HEK293 (cell line): ENCODE data around the gene NDC1.

Experiments
- CTCF ChIA-PET: fragments of 350-600 bp; formaldehyde crosslinking; extraction: SDS; loops from one replicate; lab custom pipeline; 2021; ENCODE audit warnings: antibody characterized with exemption; lab: Yijun Ruan, JAX
- POLR2A ChIA-PET: fragments of 300-600 bp; formaldehyde crosslinking; extraction: SDS; loops from one replicate; lab custom pipeline; 2020; ENCODE audit warnings: antibody characterized with exemption, inconsistent platforms; lab: Yijun Ruan, JAX
- H3K27ac ChIP-seq: fragments of 200-500 bp; sonication (Bioruptor generic); 2 replicates; pipeline ENCODE4 v1.5.1; 2014; ENCODE audit warnings: low read depth, low read length, control low read depth, inconsistent platforms; ENCODE audit errors: extremely low read depth
- H3K36me3 ChIP-seq, 2 experiments: fragments of 200-500 bp in 1 of 2; sonication (Bioruptor generic) in 1 of 2; 1 replicate in 1 of 2; 2 replicates in 1 of 2; pipeline ENCODE4 v1.5.1; 2014 to 2017; ENCODE audit warnings: inconsistent platforms in 2 of 2, low read length in 2 of 2; ENCODE audit not compliant: control insufficient read depth in 2 of 2, insufficient read depth in 1 of 2
- H3K4me1 ChIP-seq: fragments of 200-500 bp; sonication (Bioruptor generic); 2 replicates; pipeline ENCODE4 v1.5.1; 2014; ENCODE audit warnings: mild to moderate bottlenecking, low read length, inconsistent platforms; ENCODE audit not compliant: control insufficient read depth, insufficient read depth
- H3K4me3 ChIP-seq: 2 replicates; pipeline ENCODE4 v1.5.1; 2011; ENCODE audit warnings: low read depth, mild to moderate bottlenecking, control low read depth, low read length, moderate library complexity
- H3K9me3 ChIP-seq: fragments of 200-500 bp; sonication (Bioruptor generic); 2 replicates; pipeline ENCODE4 v1.5.1; 2014; ENCODE audit warnings: low read depth, low read length, inconsistent platforms; ENCODE audit not compliant: control insufficient read depth, insufficient read depth
- BCL11A ChIP-seq: fragments of 450-650 bp; formaldehyde crosslinking; IDR thresholded peaks from 2 replicates; pipeline ENCODE4 v1.5.1; 2016; ENCODE audit warnings: low read depth, missing biosample characterization, missing genetic modification characterization
- CTCF ChIP-seq: fragments of 450-650 bp; formaldehyde crosslinking; IDR thresholded peaks from 2 replicates; pipeline ENCODE4 v1.5.1; 2016; ENCODE audit warnings: missing biosample characterization, missing genetic modification characterization
- GLI4 ChIP-seq: fragments of 450-650 bp; formaldehyde crosslinking; IDR thresholded peaks from 2 replicates; pipeline ENCODE4 v1.5.1; 2016; ENCODE audit warnings: missing biosample characterization, missing genetic modification characterization
- PRDM4 ChIP-seq: fragments of 450-650 bp; formaldehyde crosslinking; IDR thresholded peaks from 2 replicates; pipeline ENCODE4 v1.5.1; 2017; ENCODE audit warnings: missing biosample characterization, missing genetic modification characterization
- SCRT1 ChIP-seq: fragments of 450-650 bp; formaldehyde crosslinking; IDR thresholded peaks from 2 replicates; pipeline ENCODE4 v1.5.1; 2016; ENCODE audit warnings: missing biosample characterization, missing genetic modification characterization, borderline replicate concordance
- SCRT2 ChIP-seq: fragments of 450-650 bp; formaldehyde crosslinking; IDR thresholded peaks from 2 replicates; pipeline ENCODE4 v1.5.1; 2016; ENCODE audit warnings: missing biosample characterization, missing genetic modification characterization
- TCF7L2 ChIP-seq: IDR thresholded peaks from 2 replicates; pipeline ENCODE4 v1.6.1; 2011; ENCODE audit warnings: low read depth, mild to moderate bottlenecking, inconsistent platforms, low read length, moderate library complexity, borderline replicate concordance
- TRIM28 ChIP-seq: IDR thresholded peaks from 2 replicates; pipeline ENCODE4 v1.6.1; 2011; ENCODE audit warnings: low read length, control low read depth, borderline replicate concordance
- ZFP69B ChIP-seq: fragments of 450-650 bp; formaldehyde crosslinking; IDR thresholded peaks from 2 replicates; pipeline ENCODE4 v1.5.1; 2016; ENCODE audit warnings: missing biosample characterization, missing genetic modification characterization
- ZNF175 ChIP-seq: fragments of 450-650 bp; formaldehyde crosslinking; IDR thresholded peaks from 2 replicates; pipeline ENCODE4 v1.5.1; 2016; ENCODE audit warnings: missing biosample characterization, missing genetic modification characterization
- ZNF2 ChIP-seq: fragments of 450-650 bp; formaldehyde crosslinking; IDR thresholded peaks from 2 replicates; pipeline ENCODE4 v1.5.1; 2016; ENCODE audit warnings: missing biosample characterization, missing genetic modification characterization
- ZNF311 ChIP-seq: fragments of 450-650 bp; formaldehyde crosslinking; IDR thresholded peaks from 2 replicates; pipeline ENCODE4 v1.5.1; 2017; ENCODE audit warnings: missing biosample characterization, missing genetic modification characterization, borderline replicate concordance
- ZNF449 ChIP-seq: fragments of 450-650 bp; formaldehyde crosslinking; IDR thresholded peaks from 2 replicates; pipeline ENCODE4 v1.5.1; 2017; ENCODE audit warnings: missing biosample characterization, mild to moderate bottlenecking, missing genetic modification characterization, moderate library complexity
- ZNF645 ChIP-seq: fragments of 450-650 bp; formaldehyde crosslinking; IDR thresholded peaks from 2 replicates; pipeline ENCODE4; 2016; ENCODE audit warnings: missing biosample characterization, missing genetic modification characterization
- ZNF654 ChIP-seq: fragments of 450-650 bp; formaldehyde crosslinking; IDR thresholded peaks from 2 replicates; pipeline ENCODE4 v1.5.1; 2016; ENCODE audit warnings: low read depth, missing biosample characterization, missing genetic modification characterization
- ZNF692 ChIP-seq: fragments of 450-650 bp; formaldehyde crosslinking; IDR thresholded peaks from 2 replicates; pipeline ENCODE4 v1.5.1; 2016; ENCODE audit warnings: missing biosample characterization, missing genetic modification characterization

Gene NDC1

GRCh38 chr1:53717025-53717804 lies 120.9 kb downstream of the NDC1 start:
- TF ChIP-seq ZNF449 = no peak
- POLR2A ChIA-PET = no interaction called here
- Histone ChIP-seq H3K9me3 (no peaks in the 10 kb centered on the region), H3K4me1 (no peaks in the 10 kb centered on the region), H3K36me3 (no peaks in the 10 kb centered on the region), H3K27ac (no peak overlapping the region), H3K4me3 (no peak overlapping the region)
- CTCF ChIA-PET = interaction anchor here (0.6 to 2.1 kb wide), 5 partner anchors 13 to 1412 kb away, joined by 3 to 13 read pairs (median 5); no protein-coding TSS in a partner anchor

GRCh38 chr1:53716150-53716549 lies 121.9 kb downstream of the NDC1 start:
- TF ChIP-seq PRDM4 (tag by site-specific recombination) (no peak), SCRT1 (tag by site-specific recombination) (peak; percentile 59; the same call in 1 of the 2 replicates), TCF7L2 (no peak), SCRT2 (tag by site-specific recombination) (peak; percentile 88), GLI4 (tag by site-specific recombination) (no peak)
- H3K9me3 ChIP-seq = no peaks in the 10 kb centered on the region
- ChIA-PET POLR2A (no interaction called here), CTCF (interaction anchor here (0.5 to 2.1 kb wide), 21 partner anchors 9 to 1148 kb away, joined by 3 to 14 read pairs (median 4); no protein-coding TSS in a partner anchor)
- no peaks in the 10 kb centered on the region for H3K36me3 ChIP-seq
- H3K4me3 ChIP-seq = no peak overlapping the region
- H3K27ac ChIP-seq = no peak overlapping the region
- no peaks in the 10 kb centered on the region for H3K4me1 ChIP-seq

GRCh38 chr1:53715478-53715877 lies 122.6 kb downstream of the NDC1 start:
- Histone ChIP-seq H3K36me3 (no peaks in the 10 kb centered on the region), H3K27ac (no peak overlapping the region), H3K9me3 (no peaks in the 10 kb centered on the region), H3K4me3 (no peak overlapping the region), H3K4me1 (no peaks in the 10 kb centered on the region)
- no peak for TF ChIP-seq ZNF175 (tag by site-specific recombination)
- TF ChIP-seq ZNF654 = peak; percentile 25; the same call in 1 of the 2 replicates
- no peak for TF ChIP-seq BCL11A
- TF ChIP-seq TRIM28 = peak; percentile 28; the same call in 1 of the 2 replicates
- no peak for TF ChIP-seq ZNF311 (tag by site-specific recombination)
- peak; percentile 67; the same call in 1 of the 2 replicates for TF ChIP-seq ZNF2 (tag by site-specific recombination)
- no peak for TF ChIP-seq ZNF645 (tag by site-specific recombination)
- TF ChIP-seq ZNF692 (tag by site-specific recombination) = peak; percentile 96
- peak; percentile 90 for TF ChIP-seq CTCF (tag by site-specific recombination)
- peak; percentile 95 for TF ChIP-seq ZFP69B
- CTCF ChIA-PET = interaction anchor here (0.6 to 2.1 kb wide), 20 partner anchors 8 to 1147 kb away, joined by 3 to 14 read pairs (median 4); no protein-coding TSS in a partner anchor
- POLR2A ChIA-PET = no interaction called here
